ENCODE measurements around the gene RAB15.

RAB15 gene

DNA sequence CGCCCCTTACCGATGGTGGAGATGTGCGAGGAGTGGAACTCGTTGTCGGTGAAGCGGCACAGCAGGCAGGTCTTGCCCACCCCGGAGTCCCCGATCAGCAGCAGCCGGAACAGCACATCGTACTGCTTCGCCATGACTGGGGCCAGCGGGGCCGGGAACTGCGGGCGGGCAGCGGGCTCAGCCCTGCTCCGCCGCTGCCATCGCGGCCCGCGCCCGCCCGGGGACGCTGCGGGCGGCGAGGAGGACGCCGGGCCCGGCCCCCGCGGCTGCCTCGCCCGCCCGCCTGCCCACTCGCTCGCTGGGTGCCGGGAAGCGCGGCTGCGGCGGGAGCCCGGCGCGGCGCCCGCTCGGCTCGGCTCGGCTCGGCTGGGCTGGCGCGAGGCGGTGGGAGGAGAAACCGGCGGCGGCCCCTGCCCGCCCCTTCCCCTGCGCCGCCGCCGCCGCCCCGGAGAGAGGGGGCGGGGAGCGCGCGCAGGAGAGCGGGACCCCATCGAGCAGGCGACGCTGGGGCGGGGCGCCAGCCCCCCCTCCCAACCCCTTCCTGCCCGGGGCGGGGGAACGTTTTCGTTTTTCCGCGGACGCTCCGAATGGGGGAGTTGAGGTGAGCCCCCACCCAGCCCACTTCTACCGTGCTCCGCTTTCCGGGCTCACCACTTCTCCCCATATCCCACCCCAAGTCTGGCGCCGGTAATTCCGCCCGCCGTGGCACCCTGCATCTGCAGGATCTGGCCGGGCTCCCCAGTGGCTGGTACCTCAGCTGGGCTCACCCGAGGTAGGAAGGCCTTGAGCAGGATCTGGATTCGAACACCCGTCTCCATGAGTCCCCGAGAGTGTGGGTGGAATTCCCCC is at the start of gene RAB15:
RAB15 (minus strand) TSS at position 394 of the 849 bp plus-strand sequence; CDS start at position 134, 260 bp downstream.
- no peak for DNase-seq

DNA sequence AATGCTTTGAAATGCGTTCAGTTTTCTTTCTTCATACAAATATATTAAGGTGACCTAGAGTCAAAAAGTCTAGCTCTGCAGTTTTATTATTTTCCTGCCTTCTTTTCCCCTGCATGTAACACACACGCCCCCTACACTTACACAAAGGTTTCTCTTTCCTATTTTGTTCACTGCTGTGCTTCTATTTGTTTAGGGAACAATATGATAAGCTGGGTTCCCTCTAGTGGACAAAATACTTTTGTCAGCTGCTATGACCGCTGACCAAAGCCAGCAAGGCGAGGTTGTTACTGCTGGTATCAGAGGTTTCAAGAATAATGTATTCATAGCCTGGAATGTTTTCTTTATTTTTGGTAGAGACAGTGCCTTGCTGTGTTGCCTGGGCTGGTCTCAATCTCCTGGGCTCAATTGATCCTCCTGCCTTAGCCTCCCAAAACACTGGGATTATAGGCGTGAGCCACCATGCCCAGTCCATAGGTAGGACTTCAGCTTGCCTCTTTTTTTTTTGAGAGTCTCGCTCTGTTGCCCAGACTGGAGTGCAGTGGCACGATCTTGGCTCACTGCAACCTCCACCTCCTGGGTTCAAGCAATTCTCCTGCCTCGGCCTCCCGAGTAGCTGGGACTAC is 47.9 kb upstream of the RAB15 start:
- no peak for DNase-seq

DNA sequence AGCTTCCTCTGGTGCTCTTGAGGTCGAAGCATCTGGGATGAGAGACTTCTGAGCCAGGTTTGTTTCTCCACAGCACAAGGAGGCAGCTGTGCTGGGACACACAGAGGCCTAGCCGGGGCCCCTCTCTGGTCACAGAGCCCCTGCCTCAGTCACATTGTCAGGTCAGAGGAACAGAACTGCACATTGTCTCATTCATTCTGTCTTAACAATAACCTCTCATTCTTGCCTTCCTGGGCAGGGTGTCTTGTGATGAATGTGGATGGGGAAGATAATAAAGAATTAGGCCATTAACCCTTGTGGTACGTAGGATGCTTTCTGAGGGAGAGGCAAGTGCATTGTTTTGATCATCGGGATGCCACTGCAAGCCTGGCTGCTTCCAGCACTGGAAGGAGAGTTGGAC is 44.3 kb upstream of the RAB15 start:
- DNase-seq, result no peak

DNA sequence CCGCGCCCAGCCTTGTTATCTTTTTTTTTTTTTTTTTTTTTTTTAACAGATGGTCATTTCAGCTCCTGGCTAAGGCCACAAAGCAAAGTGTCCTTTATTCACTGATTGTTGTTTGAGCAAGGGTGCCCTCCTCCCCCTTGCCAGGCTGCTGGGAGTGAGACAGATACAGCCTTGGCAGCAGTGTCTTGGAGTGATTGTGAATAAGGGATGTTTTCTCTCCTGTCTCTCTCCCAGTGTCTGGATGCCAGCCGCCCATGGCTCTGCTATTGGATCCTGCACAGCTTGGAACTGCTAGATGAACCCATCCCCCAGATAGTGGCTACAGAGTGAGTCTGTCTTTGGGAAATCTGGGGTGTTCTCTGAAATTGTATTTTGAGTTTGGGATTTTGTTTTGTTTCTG is 43.3 kb upstream of the RAB15 start:
- no peak for DNase-seq

DNA sequence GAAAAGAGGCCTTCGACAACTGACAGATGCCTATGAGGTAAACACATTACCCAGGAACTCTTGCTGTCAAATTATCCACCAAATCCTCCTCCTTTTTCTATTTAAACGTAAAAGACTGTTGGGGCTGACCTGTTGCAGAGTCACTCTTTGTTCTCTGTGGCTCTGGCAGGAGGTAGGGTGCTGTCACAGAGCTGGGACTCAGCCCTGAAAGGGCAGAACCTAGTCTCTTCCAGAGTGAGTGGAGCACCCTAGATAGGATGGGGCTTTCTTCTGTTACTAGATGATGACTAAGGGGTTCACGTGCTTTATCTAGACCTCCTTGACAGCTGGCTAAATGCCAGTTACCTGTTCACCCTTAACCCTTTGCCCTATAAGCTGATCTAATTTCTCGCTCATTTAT is 40.2 kb upstream of the RAB15 start:
- no peak for DNase-seq

DNA sequence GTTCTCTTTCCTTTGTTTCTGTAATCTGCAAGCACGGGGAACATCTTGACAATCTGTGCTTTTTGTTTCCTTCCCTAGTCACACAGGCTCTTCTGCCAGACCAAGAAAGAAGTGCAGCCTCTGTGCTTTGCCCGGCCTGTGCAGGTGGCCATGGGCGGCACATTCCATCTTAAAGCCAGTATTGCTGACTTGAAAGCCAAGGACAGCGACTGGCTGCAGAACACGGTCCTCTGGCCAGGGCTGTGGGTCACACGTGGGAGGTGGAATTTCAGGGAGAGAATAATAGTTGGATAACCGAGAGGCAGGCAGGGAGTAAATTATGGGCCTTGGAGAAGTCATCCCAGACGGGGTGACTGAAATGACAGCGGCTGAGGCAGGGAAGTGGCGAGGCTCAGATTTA is 39.4 kb upstream of the RAB15 start:
- no peak for DNase-seq

DNA sequence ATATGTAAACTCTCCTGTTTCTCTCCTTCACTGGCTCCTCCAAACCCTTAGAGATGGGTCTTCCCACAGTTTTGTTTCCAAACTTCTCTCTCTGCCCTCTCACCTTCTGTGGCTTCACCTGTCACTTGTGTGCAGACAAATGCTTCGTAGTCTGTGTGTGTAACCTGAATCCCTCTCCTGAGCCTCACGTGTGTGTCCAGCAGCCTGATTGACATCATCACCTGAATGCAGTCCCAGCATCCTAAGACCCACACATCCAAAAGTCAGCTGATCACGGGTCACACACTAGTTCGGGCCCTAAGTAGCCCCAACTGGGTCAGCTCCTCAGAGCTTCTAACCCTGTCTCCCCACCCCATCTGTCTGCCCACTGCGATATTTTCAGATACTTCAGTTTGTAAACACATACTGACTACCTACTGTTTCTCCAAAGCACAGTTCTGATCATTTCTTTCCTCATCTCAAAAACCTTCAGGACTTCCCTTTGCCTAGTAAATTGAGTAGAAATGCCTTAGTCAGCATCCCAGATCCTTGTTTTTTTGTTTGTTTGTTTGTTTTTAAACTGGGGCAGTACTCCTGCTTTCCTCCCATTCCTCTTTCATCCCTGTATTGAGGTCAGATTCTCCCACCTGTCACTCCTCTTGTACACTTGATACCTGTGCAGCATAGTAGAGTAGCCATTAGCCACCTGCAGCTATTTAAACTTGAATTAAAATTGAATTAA is 38.2 kb upstream of the RAB15 start:
- DNase-seq, result no peak

DNA sequence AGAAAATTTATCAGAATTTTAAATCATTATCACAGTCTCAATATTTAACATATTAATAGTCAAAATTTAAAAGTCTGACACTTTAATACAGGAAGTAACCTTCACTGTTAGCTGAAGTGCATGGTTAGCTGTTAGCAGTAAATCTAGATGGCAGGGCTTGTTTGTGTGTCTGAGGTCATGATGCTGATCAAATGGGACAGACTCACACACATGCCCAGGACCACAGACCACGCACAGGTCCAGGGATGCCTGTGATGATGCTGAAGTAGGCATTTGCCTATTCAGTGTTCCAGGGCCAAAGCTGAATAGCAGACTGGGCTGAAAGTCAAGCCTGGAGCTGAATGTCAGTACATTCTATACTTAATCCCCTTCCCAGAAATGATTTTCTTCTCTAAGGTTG is 35.1 kb upstream of the RAB15 start:
- no peak for DNase-seq

DNA sequence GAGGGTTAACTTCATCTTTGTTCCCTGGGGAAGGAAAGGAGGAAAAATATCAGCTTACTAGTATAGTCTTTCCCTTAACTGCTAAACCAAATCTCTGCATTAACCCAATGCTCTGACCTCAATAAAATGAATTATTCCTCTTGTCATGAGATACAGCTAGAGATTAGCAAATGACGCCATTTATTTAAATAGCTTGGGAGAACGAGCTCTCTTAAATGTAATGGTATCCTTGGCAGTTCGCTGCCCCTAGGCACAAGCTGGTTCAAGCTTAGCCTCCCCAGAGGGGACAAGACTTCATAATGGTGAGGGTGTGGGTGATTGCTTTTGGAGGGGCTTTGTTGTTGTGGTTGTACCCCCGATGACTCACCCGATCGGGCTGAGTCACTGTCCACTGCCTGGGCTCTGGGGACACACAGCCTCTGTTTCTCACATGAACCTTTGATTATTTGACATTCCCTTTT is 34.2 kb upstream of the RAB15 start:
- DNase-seq, result no peak

DNA sequence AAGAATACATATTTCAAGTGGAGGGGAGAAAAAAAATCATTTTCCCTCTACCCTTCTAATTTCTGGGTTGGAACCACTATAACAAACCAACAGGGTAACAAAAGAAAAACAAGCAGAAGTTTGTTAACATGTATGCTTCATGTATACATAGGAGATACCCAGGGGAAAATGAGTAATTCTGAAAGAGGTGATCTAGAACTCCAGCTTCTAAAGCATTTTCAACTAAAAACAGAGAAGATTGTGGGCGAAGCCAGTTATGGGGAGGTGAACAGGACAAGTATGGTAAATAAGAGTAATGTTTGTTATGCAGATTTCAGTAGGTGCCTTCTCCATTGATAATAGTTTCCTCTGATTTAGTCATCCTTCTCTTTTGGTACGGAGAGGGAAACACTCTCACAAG is 31.3 kb upstream of the RAB15 start:
- no peak for DNase-seq

DNA sequence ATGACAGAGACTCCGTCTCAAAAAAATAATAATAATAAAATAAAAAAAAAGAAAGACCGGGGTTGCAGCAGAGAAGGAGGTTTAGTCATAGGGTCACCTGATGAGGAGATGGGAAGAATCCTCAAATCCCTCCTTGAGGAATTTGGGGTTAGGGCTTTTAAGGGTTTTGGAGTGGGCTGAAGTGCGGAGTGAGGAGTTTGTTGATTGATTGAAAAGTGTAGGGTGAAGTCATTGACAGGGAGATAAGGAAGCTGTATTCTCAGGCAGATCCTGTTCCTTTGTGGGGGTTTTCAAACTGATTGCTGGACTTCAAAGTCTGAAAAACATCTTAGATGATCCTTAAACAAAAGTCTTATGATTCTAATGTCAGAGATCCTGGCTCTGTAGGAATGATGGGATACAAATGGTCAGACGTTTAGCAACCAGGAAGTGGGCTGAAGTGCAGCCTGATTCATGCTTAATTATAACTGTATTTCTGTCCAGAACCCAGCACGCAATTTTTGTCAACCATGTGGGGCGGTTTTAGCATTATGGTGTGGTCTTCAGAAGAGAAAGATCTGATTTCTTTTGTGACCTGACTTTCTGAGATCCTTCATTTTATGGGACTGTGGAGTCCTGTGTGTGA is 30.6 kb upstream of the RAB15 start:
- DNase-seq, result no peak

DNA sequence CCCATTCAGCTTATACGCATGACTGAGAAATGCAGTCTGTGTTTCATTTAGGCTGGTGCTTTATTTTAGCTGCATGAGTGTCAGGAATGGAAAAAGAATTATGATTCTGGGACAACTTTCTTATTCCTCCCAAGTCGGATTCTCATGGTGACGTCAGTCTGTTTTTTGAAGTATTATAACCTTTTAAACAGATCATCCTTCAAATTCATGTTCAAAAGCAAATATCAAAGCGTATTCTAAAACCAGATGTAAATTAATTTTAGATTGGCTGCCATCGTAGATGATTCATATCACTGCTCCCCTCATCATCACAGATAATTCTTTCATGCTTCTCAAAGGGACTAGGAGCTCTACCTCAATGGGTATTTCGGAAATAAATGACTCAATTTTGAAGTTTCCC is 29.6 kb upstream of the RAB15 start:
- DNase-seq, result no peak

DNA sequence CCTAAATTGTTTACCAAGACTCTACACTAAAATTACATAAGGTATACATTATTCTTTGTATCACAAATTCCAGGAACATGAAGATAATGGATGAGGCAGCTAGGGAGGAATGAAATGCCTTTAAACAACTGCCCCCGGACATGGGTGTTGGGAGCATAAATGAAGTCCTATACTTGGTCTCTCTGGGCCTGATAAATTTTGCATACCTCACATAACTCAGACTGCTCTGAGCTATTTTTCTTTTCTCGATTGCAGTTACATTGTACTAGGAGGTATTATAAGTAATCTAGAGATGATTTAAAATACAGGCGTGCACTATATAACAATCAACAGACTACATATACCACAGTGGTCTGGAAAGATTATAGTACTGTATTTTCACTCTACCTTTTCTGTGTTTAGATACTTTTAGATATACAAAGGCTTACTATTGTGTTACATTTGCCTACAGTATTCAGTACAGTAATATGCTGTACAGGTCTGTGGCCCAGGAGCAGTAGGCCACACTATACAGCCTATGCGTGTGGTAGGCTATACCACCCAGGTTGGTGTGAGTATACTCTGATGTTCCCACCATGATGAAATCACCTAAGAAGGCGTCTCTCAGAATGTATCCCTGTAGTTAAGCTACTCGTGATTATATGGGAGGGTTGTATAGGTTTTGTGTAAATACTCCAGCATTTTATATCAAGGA is 28.9 kb upstream of the RAB15 start:
- no peak for DNase-seq

DNA sequence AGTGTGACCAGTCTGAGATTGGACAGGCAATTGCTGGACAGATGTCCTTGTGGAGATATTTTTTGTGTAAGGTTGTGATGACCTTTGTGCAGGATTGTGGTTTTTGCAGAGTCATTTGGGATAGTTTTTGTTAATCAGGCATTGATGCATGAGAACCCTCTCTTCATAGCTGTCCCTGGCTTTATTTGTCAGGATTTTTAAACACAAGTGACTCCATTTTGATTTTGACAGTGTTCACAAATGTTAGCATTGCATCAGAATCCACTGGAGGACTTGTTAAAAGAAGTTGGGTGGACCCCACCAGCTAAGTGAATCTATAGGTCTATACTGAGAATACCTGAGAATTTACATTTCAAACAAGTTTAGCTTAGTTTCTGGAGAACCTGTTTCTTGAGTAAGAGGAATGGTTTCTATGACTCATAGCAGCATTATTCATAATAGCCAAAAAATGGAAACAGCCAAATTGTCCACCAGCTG is 26.4 kb upstream of the RAB15 start:
- DNase-seq, result no peak

DNA sequence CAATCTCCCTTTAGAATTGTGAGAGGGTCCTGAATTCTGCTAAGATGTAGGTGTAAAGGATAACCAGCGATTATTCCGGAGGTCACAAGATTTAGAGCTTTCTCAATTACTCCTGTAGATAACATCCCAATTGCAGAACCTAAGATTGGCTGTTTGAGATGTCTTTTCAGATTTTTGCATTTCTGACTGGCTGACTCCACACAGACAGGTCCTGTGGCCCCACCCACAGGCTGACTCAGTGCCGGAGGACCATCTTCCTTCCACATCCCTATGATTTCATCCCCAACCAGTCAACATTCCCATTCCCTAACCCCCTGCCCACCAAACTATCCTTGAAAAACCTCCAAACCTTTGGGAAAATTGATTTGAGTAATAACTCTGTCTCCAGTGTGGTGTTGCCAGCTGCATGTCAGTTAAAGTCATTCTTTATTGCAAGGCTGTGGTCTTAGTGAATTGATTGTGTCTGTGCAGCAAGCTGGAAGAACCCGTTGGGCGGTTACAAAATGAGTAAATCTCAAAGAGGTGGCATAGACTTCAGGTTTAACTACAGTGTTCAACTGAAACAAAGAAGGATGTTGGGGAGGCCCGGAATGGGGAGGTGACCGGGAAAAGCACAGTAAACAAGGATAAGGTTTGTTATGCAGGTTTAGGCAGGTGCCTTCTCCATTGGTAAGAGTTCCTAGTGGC is 25.1 kb upstream of the RAB15 start:
- no peak for DNase-seq

DNA sequence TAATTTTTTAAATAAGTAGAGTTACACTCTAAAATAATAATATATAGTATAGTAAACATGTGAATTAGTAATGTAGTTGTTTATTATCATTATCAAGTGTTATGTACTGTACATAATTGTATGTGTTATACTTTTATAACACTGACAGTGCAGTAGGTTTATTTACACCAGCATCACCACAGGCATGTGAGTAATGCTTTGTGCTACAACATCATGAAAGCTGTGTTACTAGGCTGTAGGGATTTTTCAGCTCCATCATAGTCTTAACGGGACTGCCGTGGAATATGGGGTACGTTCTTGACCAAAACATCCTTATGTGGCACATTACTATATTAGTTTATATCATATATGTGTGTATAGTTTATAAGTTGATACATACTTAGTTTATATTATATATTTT is 23.2 kb upstream of the RAB15 start:
- DNase-seq, result no peak

DNA sequence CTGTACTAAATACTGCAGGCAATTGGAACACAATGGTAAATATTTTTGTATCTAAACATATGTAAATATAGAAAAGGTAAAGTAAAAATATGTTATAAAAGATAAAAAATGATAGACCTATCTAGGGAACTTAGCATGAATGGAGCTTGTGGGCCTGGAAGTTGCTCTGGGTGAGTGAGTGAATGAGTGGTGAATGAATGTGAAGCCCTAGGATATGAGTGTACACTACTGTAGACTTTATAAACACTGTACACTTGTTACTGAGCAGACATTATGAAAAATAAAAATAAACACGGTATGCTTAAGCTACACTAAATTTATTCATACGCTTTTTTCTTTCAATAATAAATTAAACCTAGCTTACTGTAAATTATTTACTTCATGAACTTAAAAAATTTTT is 22.4 kb upstream of the RAB15 start:
- DNase-seq, result no peak

DNA sequence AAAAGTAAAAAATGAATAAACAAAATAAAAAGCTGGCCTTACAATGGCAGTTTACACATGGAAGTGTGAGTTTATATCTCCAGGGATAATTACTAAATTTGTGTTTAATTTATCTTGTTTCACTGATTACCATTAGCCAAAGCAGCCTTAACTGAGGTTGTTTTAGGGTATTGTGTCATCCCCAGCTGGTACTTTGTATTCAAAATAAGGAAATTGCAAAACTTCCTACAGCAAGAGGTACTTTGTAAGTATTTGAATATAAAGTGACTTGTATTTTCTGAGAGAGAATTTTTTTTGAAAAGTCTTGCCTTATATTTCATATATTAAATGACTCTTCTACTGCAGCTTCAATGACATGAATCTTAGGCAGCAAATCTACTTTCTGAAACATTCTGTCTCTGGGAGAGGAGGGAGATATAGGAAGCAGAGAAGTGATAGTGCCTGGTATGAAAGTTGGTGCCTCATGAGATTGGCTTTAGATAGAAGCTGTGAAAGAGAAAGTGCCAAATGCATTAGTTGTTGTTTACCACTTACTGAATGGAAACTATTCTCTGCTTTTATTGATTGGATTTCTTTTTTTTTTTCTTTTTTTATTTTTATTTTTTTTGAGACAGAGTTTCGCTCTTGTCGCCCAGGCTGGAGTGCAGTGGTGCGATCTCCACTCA is 21.3 kb upstream of the RAB15 start:
- no peak for DNase-seq

DNA sequence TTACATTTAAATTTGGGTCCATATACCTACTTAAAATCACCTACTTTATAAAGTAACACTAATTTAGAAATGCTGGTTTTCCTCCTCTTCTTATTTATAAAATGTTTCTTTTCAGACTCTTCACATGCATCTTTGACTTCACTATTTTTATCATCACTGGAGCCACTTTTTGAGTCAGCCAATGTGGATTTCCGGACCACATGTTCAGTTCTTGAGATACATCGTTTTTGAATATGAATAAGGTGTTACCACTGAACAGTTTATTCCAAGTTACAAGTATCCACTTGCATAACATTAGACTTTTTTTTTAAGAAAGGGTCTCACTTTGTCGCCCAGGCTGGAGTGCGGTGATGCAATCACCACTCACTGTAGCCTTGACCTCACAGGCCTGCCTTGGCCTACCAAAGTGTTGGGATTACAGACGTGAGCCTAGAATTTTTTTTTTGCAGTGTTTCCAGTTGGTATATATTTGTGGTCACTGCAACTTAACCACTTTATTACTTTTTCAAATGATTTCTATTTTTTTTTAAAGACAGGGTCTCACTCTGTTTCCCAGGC is 20.3 kb upstream of the RAB15 start:
- DNase-seq, result no peak

DNA sequence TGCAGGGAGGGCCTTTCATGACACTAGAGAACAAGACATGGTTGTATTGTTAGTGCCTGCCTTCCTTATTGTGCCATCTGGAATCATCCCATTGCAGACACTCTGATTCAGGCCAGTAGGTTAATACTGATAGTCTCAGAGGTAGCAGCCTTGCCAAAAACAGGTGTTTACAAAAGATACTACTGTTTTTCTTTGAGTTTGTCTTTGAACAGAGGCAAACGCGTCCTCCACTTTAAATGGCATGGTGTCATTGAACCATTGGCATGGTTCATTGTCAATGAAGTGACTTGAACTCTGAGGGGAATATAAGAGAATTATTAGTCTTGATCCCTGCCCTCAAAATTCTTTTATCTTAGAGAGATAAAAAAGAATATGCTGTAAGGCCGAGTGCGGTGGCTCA is 18.8 kb upstream of the RAB15 start:
- DNase-seq, result no peak

DNA sequence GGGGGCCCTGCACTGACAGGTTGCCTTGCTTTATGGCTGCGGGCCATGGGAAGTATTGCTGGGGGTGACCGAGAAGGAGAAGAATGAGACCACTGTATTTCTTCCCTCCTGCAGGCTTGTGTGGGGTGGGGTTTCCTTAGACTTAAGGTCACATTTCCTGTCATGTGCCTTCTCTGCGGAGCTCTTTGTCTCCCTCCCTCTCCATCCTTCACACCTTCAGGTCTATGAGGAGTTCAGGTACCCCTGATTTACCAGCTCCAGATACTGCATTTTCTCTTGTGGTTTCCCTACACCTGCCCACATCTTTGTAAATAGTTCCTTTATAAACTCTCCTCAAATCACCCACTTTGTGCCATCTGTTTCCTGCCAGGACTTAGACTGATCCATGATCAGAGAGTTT is 18.2 kb upstream of the RAB15 start:
- no peak for DNase-seq
